ENCODE measurements around the gene CYBB. TPM values are rescaled to one million over a fixed set of nuclear protein-coding genes. Genes with fewer than 3 reads are reported as not detected.

The CYBB gene
- total RNA-seq, 3 donors from 2014 or later = 13.1 to 25.5 (median 23.5) TPM

- peaks cover 0 to 5% of the 10 kb centered on the region in 2 donors for H3K27me3 ChIP-seq
- H3K36me3 ChIP-seq = no peaks in the 10 kb centered on the region
- TF ChIP-seq POLR2A (IDR thresholded peaks at IDR 0.05) = no peak
- DNase-seq (ENCODE audit: low spot score in 2 of 2) = no peak
- H3K27ac ChIP-seq = no peak overlapping the region
- H3K4me3 ChIP-seq = no peak overlapping the region
- intact Hi-C loops (cut with DNase I; ENCODE audit: low total_unique reads) = no loop called here
- H3K9me3 ChIP-seq = no peaks in the 10 kb centered on the region
- no peaks in the 10 kb centered on the region for H3K4me1 ChIP-seq
Measured at GRCh38 chrX:37752281-37752680, 27.6 kb upstream of the CYBB start.

GRCh38 chrX:37752936-37753335 lies 26.9 kb upstream of the CYBB start:
- Histone ChIP-seq H3K4me1 (no peaks in the 10 kb centered on the region), H3K9me3 (no peaks in the 10 kb centered on the region), H3K36me3 (no peaks in the 10 kb centered on the region), H3K27ac (no peak overlapping the region), H3K4me3 (no peak overlapping the region), H3K27me3 (peaks cover 0 to 11% of the 10 kb centered on the region in 2 donors)
- TF ChIP-seq CTCF (IDR thresholded peaks at IDR 0.05) = no peak
- no peak for TF ChIP-seq POLR2AphosphoS5 (IDR thresholded peaks at IDR 0.05)
- TF ChIP-seq POLR2A (IDR thresholded peaks at IDR 0.05) = no peak
- DNase-seq (ENCODE audit: low spot score in 2 of 2) = no peak
- intact Hi-C loops (cut with DNase I; ENCODE audit: low total_unique reads) = no loop called here

GRCh38 chrX:37753384-37753783 lies 26.5 kb upstream of the CYBB start:
- Histone ChIP-seq H3K36me3 (no peaks in the 10 kb centered on the region), H3K4me1 (no peaks in the 10 kb centered on the region), H3K27ac (no peak overlapping the region), H3K27me3 (peaks cover 0 to 11% of the 10 kb centered on the region in 2 donors), H3K9me3 (no peaks in the 10 kb centered on the region), H3K4me3 (no peak overlapping the region)
- TF ChIP-seq POLR2AphosphoS5 (IDR thresholded peaks at IDR 0.05) = no peak
- TF ChIP-seq POLR2A (IDR thresholded peaks at IDR 0.05) = no peak
- no peak for TF ChIP-seq CTCF (IDR thresholded peaks at IDR 0.05)
- DNase-seq (ENCODE audit: low spot score in 2 of 2) = no peak
- intact Hi-C loops (cut with DNase I; ENCODE audit: low total_unique reads) = no loop called here

GRCh38 chrX:37754516-37754915 lies 25.3 kb upstream of the CYBB start:
- TF ChIP-seq POLR2A (IDR thresholded peaks at IDR 0.05) = no peak
- TF ChIP-seq POLR2AphosphoS5 (IDR thresholded peaks at IDR 0.05) = no peak
- no peak for TF ChIP-seq CTCF (IDR thresholded peaks at IDR 0.05)
- peaks cover 0 to 11% of the 10 kb centered on the region in 2 donors for H3K27me3 ChIP-seq
- no peaks in the 10 kb centered on the region for H3K36me3 ChIP-seq
- no peak for DNase-seq (ENCODE audit: low spot score in 2 of 2)
- H3K9me3 ChIP-seq = no peaks in the 10 kb centered on the region
- H3K4me3 ChIP-seq = no peak overlapping the region
- intact Hi-C loops (cut with DNase I; ENCODE audit: low total_unique reads) = no loop called here
- H3K4me1 ChIP-seq = no peaks in the 10 kb centered on the region
- H3K27ac ChIP-seq = no peak overlapping the region

- no peaks in the 10 kb centered on the region for H3K4me1 ChIP-seq
- peaks cover 0 to 11% of the 10 kb centered on the region in 2 donors for H3K27me3 ChIP-seq
- no peak overlapping the region for H3K4me3 ChIP-seq
- H3K36me3 ChIP-seq = no peaks in the 10 kb centered on the region
- intact Hi-C loops (cut with DNase I; ENCODE audit: low total_unique reads) = no loop called here
- no peaks in the 10 kb centered on the region for H3K9me3 ChIP-seq
- TF ChIP-seq CTCF (IDR thresholded peaks at IDR 0.05) = no peak
- no peak for TF ChIP-seq POLR2AphosphoS5 (IDR thresholded peaks at IDR 0.05)
- no peak for TF ChIP-seq POLR2A (IDR thresholded peaks at IDR 0.05)
- no peak for DNase-seq (ENCODE audit: low spot score in 2 of 2)
- no peak overlapping the region for H3K27ac ChIP-seq
Measured at GRCh38 chrX:37755025-37755424, 24.8 kb upstream of the CYBB start.

- H3K9me3 ChIP-seq = no peaks in the 10 kb centered on the region
- H3K4me3 ChIP-seq = no peak overlapping the region
- peaks cover 0 to 15% of the 10 kb centered on the region in 2 donors for H3K27me3 ChIP-seq
- intact Hi-C loops (cut with DNase I; ENCODE audit: low total_unique reads) = no loop called here
- H3K27ac ChIP-seq = no peak overlapping the region
- DNase-seq (ENCODE audit: low spot score in 2 of 2) = no peak
- TF ChIP-seq POLR2AphosphoS5 (IDR thresholded peaks at IDR 0.05) (no peak), POLR2A (IDR thresholded peaks at IDR 0.05) (no peak), CTCF (IDR thresholded peaks at IDR 0.05) (no peak)
- H3K36me3 ChIP-seq = no peaks in the 10 kb centered on the region
- H3K4me1 ChIP-seq = no peaks in the 10 kb centered on the region
Measured at GRCh38 chrX:37757082-37757481, 22.8 kb upstream of the CYBB start.
